PFSK-1 (cell line): ENCODE results near the gene CERCAM.

Experiments
- FOXP2 ChIP-seq: optimal IDR thresholded peaks from 2 replicates; pipeline ENCODE3; 2011; ENCODE audit warnings: borderline replicate concordance, control low read depth, inconsistent platforms; ENCODE audit not compliant: insufficient read depth; ENCODE audit errors: extremely low read length, extremely low read depth
- POLR2AphosphoS5 ChIP-seq: IDR thresholded peaks from 2 replicates; pipeline ENCODE4 v1.6.1; 2012; ENCODE audit warnings: low read depth, mild to moderate bottlenecking, control low read depth, low read length, moderate library complexity
- SIN3A ChIP-seq: IDR thresholded peaks from 2 replicates; pipeline ENCODE4 v1.6.1; 2012; ENCODE audit warnings: mild to moderate bottlenecking, low read length, moderate library complexity, borderline replicate concordance; ENCODE audit not compliant: insufficient read depth
- TAF1 ChIP-seq: IDR thresholded peaks from 2 replicates; pipeline ENCODE4 v1.6.1; 2012; ENCODE audit warnings: low read length, control low read depth, borderline replicate concordance; ENCODE audit not compliant: insufficient read depth
- TF ChIP-seq, protein P1 (sequence below), 2 experiments: IDR thresholded peaks; 2 replicates each; pipeline versions ENCODE4 v1.6.1 to v1.8.0; 2011 to 2012; ENCODE audit warnings: low read depth in 2 of 2, low read length in 2 of 2, control low read depth in 1 of 2, inconsistent platforms in 1 of 2, mild to moderate bottlenecking in 1 of 2, moderate library complexity in 1 of 2; ENCODE audit not compliant: insufficient read depth in 1 of 2

Gene CERCAM

GRCh38 chr9:128459011-128459410 lies 38.4 kb downstream of the CERCAM start:
- no peak for TF ChIP-seq TAF1

- TF ChIP-seq SIN3A: no peak
- no peak for TF ChIP-seq FOXP2
- no peak for TF ChIP-seq TAF1
- TF ChIP-seq, protein P1, sequence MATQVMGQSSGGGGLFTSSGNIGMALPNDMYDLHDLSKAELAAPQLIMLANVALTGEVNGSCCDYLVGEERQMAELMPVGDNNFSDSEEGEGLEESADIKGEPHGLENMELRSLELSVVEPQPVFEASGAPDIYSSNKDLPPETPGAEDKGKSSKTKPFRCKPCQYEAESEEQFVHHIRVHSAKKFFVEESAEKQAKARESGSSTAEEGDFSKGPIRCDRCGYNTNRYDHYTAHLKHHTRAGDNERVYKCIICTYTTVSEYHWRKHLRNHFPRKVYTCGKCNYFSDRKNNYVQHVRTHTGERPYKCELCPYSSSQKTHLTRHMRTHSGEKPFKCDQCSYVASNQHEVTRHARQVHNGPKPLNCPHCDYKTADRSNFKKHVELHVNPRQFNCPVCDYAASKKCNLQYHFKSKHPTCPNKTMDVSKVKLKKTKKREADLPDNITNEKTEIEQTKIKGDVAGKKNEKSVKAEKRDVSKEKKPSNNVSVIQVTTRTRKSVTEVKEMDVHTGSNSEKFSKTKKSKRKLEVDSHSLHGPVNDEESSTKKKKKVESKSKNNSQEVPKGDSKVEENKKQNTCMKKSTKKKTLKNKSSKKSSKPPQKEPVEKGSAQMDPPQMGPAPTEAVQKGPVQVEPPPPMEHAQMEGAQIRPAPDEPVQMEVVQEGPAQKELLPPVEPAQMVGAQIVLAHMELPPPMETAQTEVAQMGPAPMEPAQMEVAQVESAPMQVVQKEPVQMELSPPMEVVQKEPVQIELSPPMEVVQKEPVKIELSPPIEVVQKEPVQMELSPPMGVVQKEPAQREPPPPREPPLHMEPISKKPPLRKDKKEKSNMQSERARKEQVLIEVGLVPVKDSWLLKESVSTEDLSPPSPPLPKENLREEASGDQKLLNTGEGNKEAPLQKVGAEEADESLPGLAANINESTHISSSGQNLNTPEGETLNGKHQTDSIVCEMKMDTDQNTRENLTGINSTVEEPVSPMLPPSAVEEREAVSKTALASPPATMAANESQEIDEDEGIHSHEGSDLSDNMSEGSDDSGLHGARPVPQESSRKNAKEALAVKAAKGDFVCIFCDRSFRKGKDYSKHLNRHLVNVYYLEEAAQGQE (IDR thresholded peaks at IDR 0.05; ENCODE audit: insufficient read depth in 1 of 2, low read depth in 2 of 2, low read length in 2 of 2): no peak
- no peak for TF ChIP-seq POLR2AphosphoS5
Observed at GRCh38 chr9:128469070-128469469, 48.4 kb downstream of the CERCAM start.

DNA sequence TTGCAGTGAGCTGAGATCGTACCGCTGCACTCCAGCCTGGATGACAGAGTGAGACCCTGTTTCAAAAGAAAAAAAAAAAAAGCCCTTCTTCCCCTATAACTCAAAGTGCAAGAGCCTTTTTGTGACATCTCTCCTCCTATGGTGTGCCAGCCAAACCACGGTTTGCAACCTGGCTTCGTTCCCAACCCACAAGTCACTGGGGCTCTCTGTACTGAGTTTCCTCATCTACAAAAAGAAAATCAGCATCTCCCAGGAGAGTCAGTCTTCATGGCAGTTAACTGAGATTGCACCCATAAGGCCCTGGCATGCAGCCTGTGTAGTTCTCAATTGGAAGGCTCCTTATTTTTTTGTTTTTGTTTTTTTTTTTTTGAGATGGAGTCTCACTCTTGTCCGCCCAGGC lies 49.9 kb downstream of the CERCAM start:
- TF ChIP-seq SIN3A: no peak
- no peak for TF ChIP-seq TAF1
- TF ChIP-seq FOXP2: no peak
- TF ChIP-seq, protein P1 (IDR thresholded peaks at IDR 0.05; ENCODE audit: insufficient read depth in 1 of 2, low read depth in 2 of 2, low read length in 2 of 2): no peak
- TF ChIP-seq POLR2AphosphoS5: no peak

DNA sequence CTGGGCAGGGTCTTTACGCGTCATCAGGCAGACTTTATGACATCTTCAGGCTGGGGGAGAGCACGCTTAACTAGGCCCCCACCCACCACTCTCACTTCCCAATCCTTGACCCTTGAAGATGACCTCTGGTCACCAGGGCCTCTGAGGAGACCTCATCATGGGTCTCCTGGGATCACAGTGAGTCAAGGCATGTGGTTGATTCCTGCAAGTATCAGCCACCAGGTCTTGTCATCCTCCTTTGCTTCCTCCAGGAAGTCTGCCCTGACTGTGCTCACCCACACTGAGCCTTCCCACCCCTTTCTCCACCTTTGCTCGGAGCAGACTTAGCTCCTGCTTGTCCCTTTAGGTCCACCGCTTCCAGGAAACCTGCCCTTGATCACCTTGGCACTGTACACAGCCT lies 52.4 kb downstream of the CERCAM start:
- TF ChIP-seq TAF1 (no peak), SIN3A (no peak)

DNA sequence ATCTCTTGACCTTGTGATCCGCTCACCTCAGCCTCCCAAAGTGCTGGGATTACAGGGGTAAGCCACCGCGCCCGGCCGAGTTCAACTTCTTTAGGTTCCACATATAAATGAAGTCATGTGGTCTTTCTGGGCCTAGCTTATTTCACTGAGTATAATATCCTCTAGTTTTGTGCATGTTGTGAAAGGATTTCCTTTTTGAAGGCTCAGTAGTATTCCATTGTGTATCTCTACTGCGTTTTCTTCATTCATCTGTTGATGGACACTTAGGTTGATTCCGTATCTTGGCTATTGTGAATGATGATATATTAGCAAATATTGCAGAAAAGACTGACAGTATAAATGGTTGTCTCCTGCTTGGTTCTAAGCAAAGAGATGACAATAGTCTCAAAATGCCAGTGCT lies 55.2 kb downstream of the CERCAM start:
- TF ChIP-seq TAF1: no peak

GRCh38 chr9:128479262-128479661 lies 58.6 kb downstream of the CERCAM start:
- TF ChIP-seq TAF1: no peak
- TF ChIP-seq FOXP2: no peak
- no peak for TF ChIP-seq POLR2AphosphoS5
- TF ChIP-seq, protein P1 (IDR thresholded peaks at IDR 0.05; ENCODE audit: insufficient read depth in 1 of 2, low read depth in 2 of 2, low read length in 2 of 2): no peak
- TF ChIP-seq SIN3A: no peak

GRCh38 chr9:128481561-128481960 lies 60.9 kb downstream of the CERCAM start:
- TF ChIP-seq SIN3A (no peak), FOXP2 (no peak), POLR2AphosphoS5 (no peak), TAF1 (no peak)
- TF ChIP-seq, protein P1 (IDR thresholded peaks at IDR 0.05; ENCODE audit: insufficient read depth in 1 of 2, low read depth in 2 of 2, low read length in 2 of 2): no peak
